ENCODE data around the gene PDE4D.

The PDE4D gene

GRCh38 chr5:58929726-58930125 is 963.8 kb downstream of the PDE4D start:
- DNase-seq (ENCODE audit: low read depth in 2 of 2), result no peak

GRCh38 chr5:58927938-58928337 is 965.6 kb downstream of the PDE4D start:
- DNase-seq (ENCODE audit: low read depth in 2 of 2), result no peak

GRCh38 chr5:58927181-58927580 is 966.3 kb downstream of the PDE4D start:
- no peak for DNase-seq (ENCODE audit: low read depth in 2 of 2)

- no peak for DNase-seq (ENCODE audit: low read depth in 2 of 2)
These were observed 967.0 kb downstream of the PDE4D start for GRCh38 chr5:58926541-58926935.

- peak in 1 of 2 donors; percentile 8 for DNase-seq (ENCODE audit: low read depth in 2 of 2)
These were observed 967.6 kb downstream of the PDE4D start for GRCh38 chr5:58925627-58926540.

GRCh38 chr5:58924306-58924705 is 969.2 kb downstream of the PDE4D start:
- DNase-seq (ENCODE audit: low read depth in 2 of 2), result no peak

GRCh38 chr5:58923355-58923754 is 970.2 kb downstream of the PDE4D start:
- DNase-seq (ENCODE audit: low read depth in 2 of 2), result no peak

- DNase-seq (ENCODE audit: low read depth in 2 of 2), result no peak
These were observed 970.9 kb downstream of the PDE4D start for GRCh38 chr5:58922461-58923171.

GRCh38 chr5:58921159-58921558 is 972.4 kb downstream of the PDE4D start:
- no peak for DNase-seq (ENCODE audit: low read depth in 2 of 2)

- no peak for DNase-seq (ENCODE audit: low read depth in 2 of 2)
These were observed 973.7 kb downstream of the PDE4D start for GRCh38 chr5:58919833-58920232.
